H1 (cell line): Measurements from ENCODE around the gene PPP1R10. TPM values are rescaled to one million over a fixed set of nuclear protein-coding genes. Genes with fewer than 3 reads are reported as not detected.

ENCODE experiments used
- CTCF ChIA-PET: fragments of 300-600 bp; sonication (Branson Sonifier 250); formaldehyde crosslinking; loops from one replicate; lab custom pipeline; 2021; ENCODE audit not compliant: partially characterized antibody; lab: Charles Lee
- POLR2A ChIA-PET: fragments of 300-600 bp; sonication (Branson Sonifier 250); formaldehyde crosslinking; loops from one replicate; lab custom pipeline; 2021; ENCODE audit warnings: inconsistent platforms; ENCODE audit not compliant: partially characterized antibody; lab: Charles Lee
- DNase-seq, 2 experiments: peaks; one replicate each; pipeline versions ENCODE4 v3.0.0 to v3.0.0-alpha.2; 2010 to 2022; ENCODE audit warnings: low spot score in 2 of 2, low read depth in 1 of 2, mixed read lengths in 1 of 2
- FAIRE-seq: peaks from 2 replicates; lab custom pipeline; 2011; peaks lifted over from hg19 to GRCh38; lab: Jason Lieb, UNC
- H2AFZ ChIP-seq: 2 replicates; pipeline ENCODE4 v1.8.1; 2012; ENCODE audit warnings: low read length, inconsistent platforms
- H2AK5ac ChIP-seq: 2 replicates; pipeline ENCODE4 v1.6.1; 2013; ENCODE audit warnings: low read depth, low read length
- H2BK120ac ChIP-seq: replicated peaks from 2 replicates; pipeline ENCODE3; 2013; ENCODE audit warnings: low read depth, low read length, inconsistent platforms
- H2BK12ac ChIP-seq: 2 replicates; pipeline ENCODE4 v1.6.1; 2013; ENCODE audit warnings: low read depth, low read length
- H2BK15ac ChIP-seq: 2 replicates; pipeline ENCODE4 v1.6.1; 2013; ENCODE audit warnings: low read length
- H2BK20ac ChIP-seq: 2 replicates; pipeline ENCODE4 v1.6.1; 2013; ENCODE audit warnings: low read length
- H2BK5ac ChIP-seq: 2 replicates; pipeline ENCODE4 v1.6.1; 2013; ENCODE audit warnings: low read depth, low read length
- H3K14ac ChIP-seq: 2 replicates; pipeline ENCODE4 v1.6.1; 2013; ENCODE audit warnings: inconsistent platforms; ENCODE audit not compliant: insufficient read length
- H3K18ac ChIP-seq: 2 replicates; pipeline ENCODE4 v1.6.1; 2013; ENCODE audit warnings: low read length; ENCODE audit errors: extremely low read depth
- H3K23ac ChIP-seq: 2 replicates; pipeline ENCODE4 v1.6.1; 2013; ENCODE audit warnings: inconsistent platforms; ENCODE audit not compliant: insufficient read length
- H3K23me2 ChIP-seq: 2 replicates; pipeline ENCODE4 v1.6.1; 2013; ENCODE audit warnings: low read depth, low read length
- H3K27ac ChIP-seq: 2 replicates; pipeline ENCODE4 v1.6.1; 2011; ENCODE audit warnings: low read depth, low read length, inconsistent platforms
- H3K27me3 ChIP-seq, 4 experiments: replicated peaks in 1 of 4; 1 replicate in 1 of 4; 2 replicates in 3 of 4; pipeline versions ENCODE4 v1.6.1 to v1.8.1; 2011 to 2013; ENCODE audit warnings: low read length in 3 of 4, mild to moderate bottlenecking in 3 of 4, inconsistent platforms in 2 of 4, mixed read lengths in 2 of 4, moderate library complexity in 1 of 4; ENCODE audit not compliant: control insufficient read depth in 3 of 4, insufficient read depth in 3 of 4; ENCODE audit errors: extremely low read depth in 1 of 4
- H3K36me3 ChIP-seq, 4 experiments: 2 replicates each; pipeline versions ENCODE4 v1.6.1 to v1.8.1; 2011 to 2013; ENCODE audit warnings: mild to moderate bottlenecking in 4 of 4, low read length in 3 of 4, moderate library complexity in 2 of 4, control low read depth in 1 of 4, inconsistent platforms in 1 of 4; ENCODE audit not compliant: insufficient read depth in 4 of 4, control insufficient read depth in 2 of 4
- H3K4ac ChIP-seq: replicated peaks from 2 replicates; pipeline ENCODE3; 2013; ENCODE audit warnings: low read length, low read depth, mixed read lengths, inconsistent platforms; ENCODE audit not compliant: insufficient read length
- H3K4me1 ChIP-seq, 4 experiments: replicated peaks in 1 of 4; 1 replicate in 1 of 4; 2 replicates in 3 of 4; pipeline versions ENCODE4 v1.6.1 to v1.8.1; 2011 to 2013; ENCODE audit warnings: low read length in 3 of 4, inconsistent platforms in 2 of 4, mixed read lengths in 1 of 4; ENCODE audit not compliant: insufficient read depth in 4 of 4, control insufficient read depth in 3 of 4
- H3K4me2 ChIP-seq, 2 experiments: 2 replicates each; pipeline versions ENCODE4 v1.6.1 to v1.8.1; 2011 to 2013; ENCODE audit warnings: low read depth in 2 of 2, low read length in 2 of 2, control low read depth in 1 of 2, inconsistent platforms in 1 of 2, mild to moderate bottlenecking in 1 of 2; ENCODE audit not compliant: insufficient read depth in 1 of 2
- H3K4me3 ChIP-seq, 4 experiments: fragments of 200-600, 300-600 bp in 1 of 4; sonication (generic), shearing (Covaris generic), sonication (Bioruptor Twin) in 1 of 4; 2 replicates each; pipeline versions ENCODE4 v1.5.1 to v1.8.1; 2011 to 2016; ENCODE audit warnings: low read length in 4 of 4, low read depth in 3 of 4, control low read depth in 2 of 4, inconsistent platforms in 2 of 4, mild to moderate bottlenecking in 2 of 4, mixed read lengths in 1 of 4, moderate library complexity in 1 of 4; ENCODE audit not compliant: insufficient read depth in 2 of 4; ENCODE audit errors: extremely low read depth in 1 of 4
- H3K56ac ChIP-seq: replicated peaks from 2 replicates; pipeline ENCODE3; 2013; ENCODE audit warnings: low read depth, mild to moderate bottlenecking, mixed read lengths, low read length, inconsistent platforms; ENCODE audit not compliant: insufficient read length
- H3K79me1 ChIP-seq: 2 replicates; pipeline ENCODE4 v1.6.1; 2013; ENCODE audit warnings: low read depth, low read length, control low read depth
- H3K79me2 ChIP-seq, 2 experiments: 2 replicates each; pipeline versions ENCODE4 v1.6.1 to v1.8.1; 2012 to 2013; ENCODE audit warnings: low read length in 2 of 2, mild to moderate bottlenecking in 2 of 2, inconsistent platforms in 1 of 2; ENCODE audit not compliant: insufficient read depth in 2 of 2, control insufficient read depth in 1 of 2
- H3K9ac ChIP-seq, 4 experiments: replicated peaks in 1 of 4; 1 replicate in 1 of 4; 2 replicates in 3 of 4; pipeline versions ENCODE4 v1.6.1 to v1.8.1; 2011 to 2013; ENCODE audit warnings: low read depth in 3 of 4, low read length in 3 of 4, control low read depth in 2 of 4, mild to moderate bottlenecking in 2 of 4, moderate library complexity in 2 of 4, inconsistent platforms in 1 of 4; ENCODE audit errors: extremely low read depth in 1 of 4
- H3K9me3 ChIP-seq, 2 experiments: 2 replicates each; pipeline versions ENCODE4 v1.6.1 to v1.8.1; 2012 to 2013; ENCODE audit warnings: mild to moderate bottlenecking in 2 of 2, moderate library complexity in 2 of 2, control low read depth in 1 of 2, inconsistent platforms in 1 of 2, low read depth in 1 of 2, low read length in 1 of 2, mixed read lengths in 1 of 2; ENCODE audit not compliant: insufficient read depth in 2 of 2
- H4K20me1 ChIP-seq, 2 experiments: replicated peaks in 1 of 2; 2 replicates each; pipeline versions ENCODE3 to v1.8.1; 2011 to 2013; ENCODE audit warnings: inconsistent platforms in 2 of 2, low read length in 2 of 2, mild to moderate bottlenecking in 1 of 2; ENCODE audit not compliant: insufficient read depth in 2 of 2, control insufficient read depth in 1 of 2
- H4K5ac ChIP-seq: 2 replicates; pipeline ENCODE4 v1.6.1; 2013; ENCODE audit warnings: low read length, low read depth, mixed read lengths, inconsistent platforms; ENCODE audit not compliant: insufficient read length
- H4K8ac ChIP-seq: 2 replicates; pipeline ENCODE4 v1.8.0; 2013; ENCODE audit warnings: mild to moderate bottlenecking, moderate library complexity, low read length, inconsistent platforms; ENCODE audit not compliant: insufficient read depth; ENCODE audit errors: extremely low read depth
- H4K91ac ChIP-seq: replicated peaks from 2 replicates; pipeline ENCODE3; 2013; ENCODE audit warnings: low read length, mixed read lengths, inconsistent platforms; ENCODE audit not compliant: insufficient read length
- JUN ChIP-seq: IDR thresholded peaks from 2 replicates; pipeline ENCODE4 v1.6.1; 2011; ENCODE audit warnings: low read depth, mild to moderate bottlenecking, improper control_type of control experiment, low read length
- WGBS, 2 experiments: shearing (Covaris generic) in 1 of 2; methylation state at CpG; one replicate each; pipeline versions ENCODE4 v1.1.6 to v1.1.7; 2013 to 2015; ENCODE audit warnings: low lambda C conversion rate in 2 of 2, mixed read lengths in 2 of 2, inconsistent platforms in 1 of 2, low coverage in 1 of 2, missing lambda C conversion rate in 1 of 2; ENCODE audit not compliant: insufficient replicate concordance in 2 of 2, insufficient coverage in 1 of 2, insufficient read length in 1 of 2; ENCODE audit errors: extremely low coverage in 1 of 2, missing lambda C conversion rate in 1 of 2; 5-methylcytosine and 5-hydroxymethylcytosine counted together
- polyA plus RNA-seq, 7 experiments: library from polyadenylated mRNA; depleted of rRNA in 3 of 7; stranded (reverse) in 5 of 7; unstranded in 2 of 7; fragments of >200 nt in 5 of 7; fragments of 200-250 nt in 2 of 7; gene quantifications; 1 replicate in 5 of 7; 2 replicates in 1 of 7; 4 replicates in 1 of 7; pipeline versions ENCODE4 v1.2.1 to v1.2.3, GENCODE V29; 2011 to 2013; ENCODE audit warnings: missing spikeins in 2 of 7, mixed read lengths in 2 of 7
- total RNA-seq: library from RNA; stranded (reverse); fragmentation: NEBNext Ultra II Directional; extraction: Animal tissue kit (Norgen Biotek cat#: 25700); gene quantifications from 2 replicates; pipeline ENCODE4 v1.2.1, GENCODE V29; 2021

Gene PPP1R10
- total and polyA plus RNA-seq, 2 of the 8 experiments (the other 6 are each of a cell fraction or from before 2014, with no cell fraction given): 23.9 to 89.1 TPM

DNA sequence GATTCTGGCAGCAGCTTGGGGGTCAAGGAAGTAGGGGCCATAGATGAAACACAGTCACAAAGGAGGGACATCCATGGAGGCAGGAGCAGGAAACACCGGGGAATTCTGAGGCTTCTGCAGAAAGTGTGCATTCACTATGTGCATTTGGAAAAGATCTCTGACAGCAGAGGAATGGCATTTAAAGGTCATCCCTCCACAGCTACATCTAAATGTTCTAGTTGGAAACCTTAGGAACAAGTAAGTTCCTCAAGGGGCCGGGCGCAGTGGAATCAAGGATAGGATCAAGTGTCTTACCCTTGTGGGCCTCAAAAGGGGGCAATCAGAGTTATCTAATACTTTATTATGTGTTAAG is 38.7 kb upstream of the PPP1R10 start:
- H2BK20ac ChIP-seq: no peak overlapping the region
- H3K79me2 ChIP-seq: no peaks in the 10 kb centered on the region
- H3K4me2 ChIP-seq: no peak overlapping the region
- no peaks in the 10 kb centered on the region for H3K27me3 ChIP-seq
- H4K5ac ChIP-seq: no peak overlapping the region
- H4K8ac ChIP-seq: no peak overlapping the region
- H3K4ac ChIP-seq: no peak overlapping the region
- no peak overlapping the region for H2AK5ac ChIP-seq
- H3K79me1 ChIP-seq: no peaks in the 10 kb centered on the region
- H3K4me1 ChIP-seq: no peaks in the 10 kb centered on the region
- WGBS, 2 experiments: 90% methylated on average over 3 of the region's 3 CpGs; no CpG with 5 or more reads in 1 of the 2 experiments
- H2BK5ac ChIP-seq: no peak overlapping the region
- ChIA-PET CTCF (interaction anchor here (1.3 to 2.0 kb wide), 2 partner anchors 9 to 14 kb away, joined by 7 to 10 read pairs; no protein-coding TSS in a partner anchor), POLR2A (interaction anchor here (0.6 to 8.1 kb wide), 5 partner anchors 8 to 62 kb away, joined by 3 to 50 read pairs (median 4); partner anchors contain the start of genes DHX16 and MDC1)
- DNase-seq: no peak
- H4K91ac ChIP-seq: no peak overlapping the region
- H2BK15ac ChIP-seq: no peak overlapping the region
- no peak overlapping the region for H3K9ac ChIP-seq
- no peak overlapping the region for H3K14ac ChIP-seq
- H3K36me3 ChIP-seq: peaks cover 15 to 75% (median 63%) of the 10 kb centered on the region in 4 experiments
- no peak overlapping the region for H3K27ac ChIP-seq
- H3K23me2 ChIP-seq: no peaks in the 10 kb centered on the region
- no peak overlapping the region for H2BK12ac ChIP-seq
- peaks cover 3 to 6% of the 10 kb centered on the region in 2 experiments for H4K20me1 ChIP-seq
- H3K56ac ChIP-seq: no peak overlapping the region
- H2AFZ ChIP-seq: no peak overlapping the region
- no peak overlapping the region for H3K4me3 ChIP-seq
- H2BK120ac ChIP-seq: no peak overlapping the region
- no peak overlapping the region for H3K23ac ChIP-seq
- no peaks in the 10 kb centered on the region for H3K9me3 ChIP-seq
- no peak overlapping the region for H3K18ac ChIP-seq
- no peak for FAIRE-seq
- TF ChIP-seq JUN: no peak
